Muscle layer of colon (tissue), 2 donors: ENCODE results near the gene OLFML3.
"Not testable (repeated sequence)": the region's sequence is repeated elsewhere in the genome, so short reads cannot be mapped to it uniquely, and the experiment has no call there.

Experiments used
- H3K27ac ChIP-seq: one replicate; pipeline ENCODE4 v1.7.0; 2013; ENCODE audit warnings: low read depth, mild to moderate bottlenecking, low read length, moderate library complexity
- H3K27me3 ChIP-seq, 2 donors: one replicate each; pipeline ENCODE4 v1.7.0; 2013; ENCODE audit warnings: low read length in 2 of 2, mild to moderate bottlenecking in 2 of 2; ENCODE audit not compliant: insufficient read depth in 2 of 2, control insufficient read depth in 1 of 2
- H3K36me3 ChIP-seq: one replicate; pipeline ENCODE4 v1.7.0; 2013; ENCODE audit warnings: mild to moderate bottlenecking, low read length; ENCODE audit not compliant: insufficient read depth
- H3K4me1 ChIP-seq: one replicate; pipeline ENCODE4 v1.7.0; 2013; ENCODE audit warnings: mild to moderate bottlenecking, low read length; ENCODE audit not compliant: insufficient read depth
- H3K4me3 ChIP-seq, 2 donors: one replicate each; pipeline ENCODE4 v1.7.0; 2013; ENCODE audit warnings: low read length in 2 of 2, low read depth in 1 of 2, mild to moderate bottlenecking in 1 of 2, moderate library complexity in 1 of 2
- H3K9ac ChIP-seq: one replicate; pipeline ENCODE4 v1.7.0; 2013; ENCODE audit warnings: low read length
- H3K9me3 ChIP-seq: one replicate; pipeline ENCODE4 v1.7.0; 2013; ENCODE audit warnings: mild to moderate bottlenecking, low read length
- donor health status: abdominal sarcoma.
- donor health status: Adenocarcinoma of cecum.

OLFML3 gene

DNA sequence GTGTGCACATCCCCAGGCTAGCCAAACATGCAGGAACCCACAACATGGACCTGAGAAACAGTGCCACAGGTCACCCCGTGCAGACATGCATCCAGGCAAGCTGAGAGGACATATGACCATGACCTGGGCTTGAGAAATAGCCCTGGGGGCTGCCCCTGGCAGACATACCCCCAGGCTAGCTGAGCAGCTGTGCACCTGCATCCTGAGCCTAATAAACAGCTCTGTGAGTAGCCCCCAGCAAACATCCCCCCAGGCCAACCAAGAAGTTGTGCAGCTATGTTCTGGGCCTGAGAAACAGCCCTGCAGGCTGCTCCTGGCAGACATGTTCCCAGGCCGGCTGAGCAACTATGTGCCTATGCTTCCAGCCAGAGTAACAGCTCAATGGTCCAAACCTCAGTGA lies 14.5 kb downstream of the OLFML3 start:
- Histone ChIP-seq H3K9ac (no peak overlapping the region), H3K9me3 (peaks cover 6% of the 10 kb centered on the region), H3K4me1 (no peaks in the 10 kb centered on the region), H3K27ac (no peak overlapping the region), H3K27me3 (no peaks in the 10 kb centered on the region), H3K36me3 (no peaks in the 10 kb centered on the region), H3K4me3 (no peak overlapping the region)

DNA sequence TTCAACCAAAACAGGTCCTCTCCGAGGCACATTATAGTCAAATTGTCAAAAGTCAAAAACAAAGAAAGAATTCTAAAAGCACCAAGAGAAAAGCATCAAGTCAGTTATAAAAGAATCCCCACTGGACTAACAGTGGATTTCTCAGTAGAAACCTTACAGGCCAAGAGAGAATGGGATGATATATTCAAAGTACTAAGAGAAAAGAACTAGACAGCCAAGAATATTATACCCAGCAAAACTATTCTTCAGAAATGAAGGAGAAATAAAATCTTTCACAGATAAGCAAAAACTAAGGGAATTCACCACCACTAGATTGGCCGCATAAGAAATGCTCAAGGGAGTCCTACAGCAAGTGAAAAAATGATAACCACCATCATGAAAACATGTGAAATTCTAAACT lies 16.1 kb downstream of the OLFML3 start:
- no peak overlapping the region for H3K4me3 ChIP-seq
- no peak overlapping the region for H3K9ac ChIP-seq
- H3K36me3 ChIP-seq = no peaks in the 10 kb centered on the region
- H3K27me3 ChIP-seq = no peaks in the 10 kb centered on the region
- no peak overlapping the region for H3K27ac ChIP-seq
- H3K4me1 ChIP-seq = no peaks in the 10 kb centered on the region
- H3K9me3 ChIP-seq = peaks cover 6% of the 10 kb centered on the region

DNA sequence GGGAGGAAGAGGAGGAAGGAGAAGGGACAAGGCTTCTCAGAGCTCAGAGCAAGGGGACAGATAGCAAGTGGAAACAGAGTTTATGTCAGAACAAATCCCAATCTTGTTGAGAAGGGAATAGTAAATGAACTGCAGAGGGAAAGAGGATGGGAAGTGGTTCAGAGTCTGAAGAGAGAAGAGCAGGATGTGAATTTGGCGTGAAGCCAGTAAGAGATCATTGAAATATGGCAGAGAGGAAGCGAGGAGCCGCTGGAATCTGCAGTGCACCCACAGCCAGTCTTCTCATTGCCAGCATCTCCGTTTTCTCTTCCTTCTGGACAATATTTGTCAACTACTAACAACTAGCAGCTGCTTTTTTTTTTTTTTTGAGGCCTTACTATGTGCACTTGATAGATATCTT lies 19.1 kb downstream of the OLFML3 start:
- no peak overlapping the region for H3K9ac ChIP-seq
- no peaks in the 10 kb centered on the region for H3K27me3 ChIP-seq
- no peaks in the 10 kb centered on the region for H3K4me1 ChIP-seq
- H3K4me3 ChIP-seq = no peak overlapping the region
- H3K9me3 ChIP-seq = peaks cover 6% of the 10 kb centered on the region
- no peaks in the 10 kb centered on the region for H3K36me3 ChIP-seq
- no peak overlapping the region for H3K27ac ChIP-seq

DNA sequence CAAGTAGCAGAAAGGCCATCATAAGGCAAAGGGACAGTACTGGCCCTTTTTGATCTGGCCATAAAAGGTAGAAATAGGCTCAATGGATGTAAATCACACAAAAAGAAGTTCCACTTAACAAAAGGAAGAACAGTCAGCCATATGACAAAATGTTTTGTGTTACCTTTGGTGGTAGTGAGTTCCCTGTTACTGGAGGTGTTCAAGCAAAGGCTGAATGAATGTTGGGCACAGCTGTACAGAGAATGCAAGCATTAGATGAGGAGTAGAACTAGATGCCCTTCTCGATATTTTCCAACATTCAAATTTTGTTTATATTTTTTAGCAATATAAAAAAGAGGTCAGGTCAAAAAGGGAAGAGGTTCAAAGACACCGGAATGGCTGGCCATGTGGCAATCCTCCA lies 20.0 kb downstream of the OLFML3 start:
- no peaks in the 10 kb centered on the region for H3K36me3 ChIP-seq
- no peaks in the 10 kb centered on the region for H3K27me3 ChIP-seq
- no peaks in the 10 kb centered on the region for H3K4me1 ChIP-seq
- no peak overlapping the region for H3K27ac ChIP-seq
- H3K9me3 ChIP-seq = peaks cover 6% of the 10 kb centered on the region
- H3K9ac ChIP-seq = no peak overlapping the region
- no peak overlapping the region for H3K4me3 ChIP-seq

DNA sequence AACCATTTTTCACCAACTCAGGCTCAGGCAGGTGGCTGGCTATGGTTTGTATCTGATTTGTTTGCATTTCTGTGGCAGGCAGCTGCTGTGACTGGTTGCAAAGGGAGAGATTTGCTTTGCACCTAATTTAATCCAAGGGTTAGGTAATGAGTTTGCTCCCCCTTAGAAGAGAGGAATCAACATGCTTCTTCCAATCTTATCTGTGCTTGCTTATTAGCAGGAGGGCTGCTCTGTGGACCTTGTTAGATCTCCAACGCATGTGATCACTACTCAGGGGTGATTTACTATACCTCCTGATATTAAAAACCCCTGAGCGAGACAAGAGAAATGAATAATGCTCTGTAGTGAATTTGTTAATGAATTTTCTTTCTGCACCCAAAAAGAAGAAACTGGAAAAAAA lies 20.5 kb downstream of the OLFML3 start:
- Histone ChIP-seq H3K4me3 (no peak overlapping the region), H3K27me3 (no peaks in the 10 kb centered on the region), H3K27ac (no peak overlapping the region), H3K9me3 (peaks cover 6% of the 10 kb centered on the region), H3K36me3 (no peaks in the 10 kb centered on the region), H3K9ac (no peak overlapping the region), H3K4me1 (no peaks in the 10 kb centered on the region)

- no peak overlapping the region for H3K4me3 ChIP-seq
- no peaks in the 10 kb centered on the region for H3K4me1 ChIP-seq
- no peaks in the 10 kb centered on the region for H3K27me3 ChIP-seq
- H3K36me3 ChIP-seq = no peaks in the 10 kb centered on the region
- no peak overlapping the region for H3K9ac ChIP-seq
- peaks cover under 1% of the 10 kb centered on the region for H3K9me3 ChIP-seq
- H3K27ac ChIP-seq = no peak overlapping the region
These were observed 21.1 kb downstream of the OLFML3 start for GRCh38 chr1:114000406-114000805.

GRCh38 chr1:114002492-114003239 lies 23.4 kb downstream of the OLFML3 start:
- Histone ChIP-seq H3K27ac (no peak overlapping the region), H3K9me3 (no peaks in the 10 kb centered on the region), H3K36me3 (no peaks in the 10 kb centered on the region), H3K4me1 (no peaks in the 10 kb centered on the region), H3K4me3 (no peak overlapping the region), H3K27me3 (no peaks in the 10 kb centered on the region), H3K9ac (no peak overlapping the region)

DNA sequence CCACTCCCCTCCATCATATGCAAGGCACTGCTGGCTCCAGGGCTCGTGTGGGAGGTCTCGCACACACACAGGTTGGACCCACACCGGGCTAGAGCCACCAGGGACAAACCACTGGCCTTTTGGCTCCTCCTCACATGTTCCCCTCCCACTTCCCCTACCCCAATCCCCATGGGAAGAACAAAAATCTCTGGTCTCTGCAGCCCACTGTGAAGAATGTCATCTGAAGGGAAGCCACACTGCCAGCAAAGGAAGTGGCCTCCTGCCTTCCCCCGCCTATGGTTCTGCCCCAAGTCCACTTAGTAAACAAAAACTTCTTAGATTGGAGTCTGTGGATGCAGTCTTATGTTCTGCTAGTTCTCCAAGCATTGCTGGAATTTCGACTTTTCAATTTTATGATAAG lies 24.2 kb downstream of the OLFML3 start:
- H3K9ac ChIP-seq = no peak overlapping the region
- no peaks in the 10 kb centered on the region for H3K4me1 ChIP-seq
- H3K9me3 ChIP-seq = no peaks in the 10 kb centered on the region
- H3K4me3 ChIP-seq = no peak overlapping the region
- H3K27me3 ChIP-seq = no peaks in the 10 kb centered on the region
- H3K27ac ChIP-seq = no peak overlapping the region
- no peaks in the 10 kb centered on the region for H3K36me3 ChIP-seq

GRCh38 chr1:114006825-114007224 lies 27.6 kb downstream of the OLFML3 start:
- not testable (repeated sequence) for H3K27ac ChIP-seq, H3K9ac ChIP-seq, H3K9me3 ChIP-seq, H3K36me3 ChIP-seq, H3K4me1 ChIP-seq, H3K4me3 ChIP-seq, H3K27me3 ChIP-seq

GRCh38 chr1:114008480-114008941 lies 29.2 kb downstream of the OLFML3 start:
- Histone ChIP-seq H3K27me3 (no peaks in the 10 kb centered on the region), H3K27ac (no peak overlapping the region), H3K4me3 (no peak overlapping the region), H3K9me3 (no peaks in the 10 kb centered on the region), H3K9ac (no peak overlapping the region), H3K36me3 (no peaks in the 10 kb centered on the region), H3K4me1 (no peaks in the 10 kb centered on the region)

DNA sequence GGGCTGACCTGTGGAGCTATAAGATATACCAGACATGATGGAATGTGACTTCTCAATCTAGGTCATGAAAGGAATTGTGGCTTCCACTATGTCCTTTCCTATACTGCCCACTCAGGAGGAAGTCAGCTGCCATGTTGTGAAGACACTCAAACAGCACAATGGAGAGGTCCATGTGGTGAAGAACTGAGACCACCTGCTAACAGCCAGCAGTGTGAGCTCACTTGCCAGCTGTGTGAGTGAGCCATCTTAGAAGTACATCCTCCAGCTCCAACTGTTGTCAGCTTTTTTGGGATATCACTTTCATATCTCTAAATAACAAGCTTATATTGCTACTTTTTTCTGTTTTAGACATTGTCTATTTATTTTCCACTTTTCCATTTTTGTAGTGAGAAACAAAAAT lies 29.7 kb downstream of the OLFML3 start:
- H3K4me3 ChIP-seq = no peak overlapping the region
- H3K27ac ChIP-seq = no peak overlapping the region
- no peak overlapping the region for H3K9ac ChIP-seq
- H3K4me1 ChIP-seq = no peaks in the 10 kb centered on the region
- H3K36me3 ChIP-seq = no peaks in the 10 kb centered on the region
- H3K9me3 ChIP-seq = no peaks in the 10 kb centered on the region
- H3K27me3 ChIP-seq = no peaks in the 10 kb centered on the region

GRCh38 chr1:114009393-114009792 lies 30.1 kb downstream of the OLFML3 start:
- H3K9me3 ChIP-seq = no peaks in the 10 kb centered on the region
- H3K27ac ChIP-seq = no peak overlapping the region
- H3K36me3 ChIP-seq = no peaks in the 10 kb centered on the region
- no peak overlapping the region for H3K9ac ChIP-seq
- H3K4me3 ChIP-seq = no peak overlapping the region
- H3K27me3 ChIP-seq = no peaks in the 10 kb centered on the region
- no peaks in the 10 kb centered on the region for H3K4me1 ChIP-seq
